ENCODE results near the gene CD59.
"Not testable (repeated sequence)": the region's sequence is repeated elsewhere in the genome, so short reads cannot be mapped to it uniquely, and the experiment has no call there.

Gene CD59

DNA sequence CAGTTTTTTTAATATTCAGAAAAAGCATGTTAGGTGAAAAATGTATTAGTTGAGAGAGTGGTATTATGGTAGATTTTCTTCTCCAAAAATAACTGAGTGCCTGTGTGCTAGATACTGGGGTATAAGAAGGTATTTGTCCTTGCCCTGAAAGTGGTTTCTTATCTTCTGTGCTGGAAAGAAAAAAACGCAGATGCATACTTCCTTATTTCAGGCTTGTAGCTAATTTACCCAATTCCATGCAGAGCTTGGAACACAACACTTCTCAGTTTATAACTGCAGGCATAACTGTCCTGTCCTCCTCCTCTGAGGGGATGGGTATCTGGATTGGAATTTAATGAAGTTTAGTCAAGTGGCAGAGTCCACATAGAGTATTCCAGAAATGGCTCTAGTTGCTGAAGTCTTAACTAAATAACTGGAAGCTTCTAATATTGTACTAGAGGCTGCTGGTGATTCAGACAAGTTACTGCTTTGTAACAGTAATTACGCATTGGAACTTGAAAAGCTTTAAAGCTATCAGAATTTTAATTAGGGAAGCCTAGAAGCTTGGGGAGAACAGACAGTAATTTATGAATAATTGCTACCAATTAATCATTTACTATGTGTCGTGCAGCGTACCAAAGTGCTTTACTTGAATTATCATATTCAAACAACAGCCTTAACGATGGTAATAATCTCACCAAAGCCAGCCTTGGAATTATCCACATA is 22.9 kb downstream of the CD59 start:
- no peak for DNase-seq (ENCODE audit: low read depth)

DNA sequence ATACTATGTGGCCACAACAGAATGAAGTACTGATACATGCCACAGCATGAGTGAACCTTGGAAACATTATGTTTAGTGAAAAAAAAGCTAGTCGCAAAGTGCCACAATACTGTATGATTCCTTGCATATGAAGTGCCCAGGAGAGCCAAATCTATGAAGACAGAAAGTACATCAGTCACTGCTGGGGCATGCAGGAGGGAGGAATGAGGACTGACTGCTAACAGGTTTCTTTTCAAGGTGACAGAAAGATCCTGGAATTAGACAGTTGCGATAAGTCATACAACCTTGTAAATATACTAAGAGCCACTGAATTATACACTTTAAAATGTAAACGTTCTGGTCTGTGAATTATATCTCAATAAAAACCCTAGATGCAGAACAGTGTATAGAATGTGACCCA is 23.8 kb downstream of the CD59 start:
- DNase-seq (ENCODE audit: low read depth) = no peak

DNA sequence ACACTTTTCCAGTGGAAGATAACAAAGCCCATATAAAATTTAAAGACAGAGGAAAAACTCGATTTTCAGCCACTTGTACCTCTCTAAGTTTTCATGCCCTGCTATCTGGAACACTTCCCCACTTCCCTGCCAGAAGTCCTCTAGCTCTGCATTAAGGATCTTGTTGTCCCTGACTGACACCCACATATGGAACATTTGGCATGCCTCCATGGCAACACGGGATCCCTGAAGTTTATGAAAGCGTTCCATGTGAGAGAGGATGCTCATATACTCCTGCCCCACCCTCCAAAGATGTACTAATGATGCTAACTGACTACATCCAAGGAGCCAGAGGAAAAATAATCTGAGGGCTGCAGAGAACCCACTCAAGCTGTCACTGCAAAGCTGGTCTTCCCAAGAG is 26.8 kb downstream of the CD59 start:
- no peak for DNase-seq (ENCODE audit: low read depth)

DNA sequence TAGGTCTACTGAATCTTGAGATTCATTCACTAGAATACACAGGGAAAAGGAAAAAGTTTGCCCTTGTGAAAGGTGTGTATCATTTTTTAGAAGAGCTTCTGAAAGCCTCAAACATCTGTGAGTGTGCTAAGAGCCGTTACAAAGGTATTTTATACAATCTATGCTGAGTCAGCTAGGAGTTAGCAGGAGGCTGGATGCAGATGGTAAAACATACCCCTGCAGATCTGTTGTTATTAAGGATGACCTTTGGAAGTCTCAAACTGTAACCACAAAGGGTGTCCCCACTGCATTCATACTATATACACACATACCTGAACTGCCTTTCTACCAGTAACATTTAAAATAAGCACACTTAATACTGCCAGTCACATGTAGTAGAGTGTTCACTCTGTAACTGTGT is 27.2 kb downstream of the CD59 start:
- no peak for DNase-seq (ENCODE audit: low read depth)

DNA sequence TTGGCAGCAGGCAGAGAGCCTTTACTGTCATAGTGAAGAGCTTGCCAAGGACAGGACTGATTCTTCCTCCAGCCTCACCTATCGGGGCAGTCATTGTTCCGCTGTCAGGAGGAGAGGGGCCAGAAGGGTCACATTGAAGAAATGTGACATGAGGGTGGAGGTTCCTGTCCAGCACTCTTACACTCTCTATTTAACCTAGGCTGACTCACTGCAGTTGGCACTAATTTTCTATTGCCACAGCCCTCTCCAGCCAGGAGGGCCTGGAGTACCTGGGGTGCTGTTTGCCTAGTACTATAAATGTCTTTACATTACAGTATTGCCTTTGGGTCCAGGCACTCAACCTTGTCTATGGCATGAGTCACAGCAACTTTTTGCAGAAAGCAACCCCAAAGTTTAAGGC is 28.4 kb downstream of the CD59 start:
- not testable (repeated sequence) for DNase-seq (ENCODE audit: low read depth)

DNA sequence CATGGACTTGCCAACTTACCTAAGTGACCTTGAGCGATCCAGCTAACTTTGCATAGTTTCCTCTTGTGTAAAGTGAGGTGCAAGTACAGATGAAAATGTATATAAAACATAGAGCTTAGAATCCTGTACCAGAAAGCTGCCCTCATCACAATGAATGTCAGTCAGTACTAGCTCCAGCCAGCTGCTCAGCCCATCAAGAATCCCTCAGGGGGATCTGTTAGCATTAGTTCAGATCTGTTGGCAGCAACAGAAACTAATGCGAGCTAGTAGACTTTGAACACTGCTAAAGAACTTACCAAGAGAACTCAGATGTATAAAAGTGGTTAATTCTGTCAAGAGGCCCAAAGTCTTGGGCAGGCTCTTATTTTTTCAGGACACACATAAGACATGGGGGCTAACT is 29.3 kb downstream of the CD59 start:
- DNase-seq (ENCODE audit: low read depth) = no peak

DNA sequence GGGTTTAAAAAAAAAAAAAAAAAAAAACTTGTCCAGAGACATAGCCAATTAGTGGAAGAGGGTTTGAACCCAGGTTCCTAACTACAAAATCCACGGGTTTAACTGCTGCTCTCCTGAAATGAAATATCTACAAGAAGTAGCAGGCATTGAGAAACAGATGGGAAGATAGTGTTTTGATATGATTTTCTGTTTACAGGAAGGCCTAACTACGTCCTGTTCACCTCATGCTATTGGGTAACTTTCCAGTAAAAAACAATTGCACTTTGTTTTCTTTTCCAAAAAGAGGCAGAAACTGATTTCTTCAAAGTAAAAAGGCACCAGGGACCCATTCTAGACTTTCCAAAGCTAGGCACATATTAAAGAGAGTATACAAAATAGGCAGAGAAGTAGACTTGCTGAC is 29.7 kb downstream of the CD59 start:
- no peak for DNase-seq (ENCODE audit: low read depth)

DNA sequence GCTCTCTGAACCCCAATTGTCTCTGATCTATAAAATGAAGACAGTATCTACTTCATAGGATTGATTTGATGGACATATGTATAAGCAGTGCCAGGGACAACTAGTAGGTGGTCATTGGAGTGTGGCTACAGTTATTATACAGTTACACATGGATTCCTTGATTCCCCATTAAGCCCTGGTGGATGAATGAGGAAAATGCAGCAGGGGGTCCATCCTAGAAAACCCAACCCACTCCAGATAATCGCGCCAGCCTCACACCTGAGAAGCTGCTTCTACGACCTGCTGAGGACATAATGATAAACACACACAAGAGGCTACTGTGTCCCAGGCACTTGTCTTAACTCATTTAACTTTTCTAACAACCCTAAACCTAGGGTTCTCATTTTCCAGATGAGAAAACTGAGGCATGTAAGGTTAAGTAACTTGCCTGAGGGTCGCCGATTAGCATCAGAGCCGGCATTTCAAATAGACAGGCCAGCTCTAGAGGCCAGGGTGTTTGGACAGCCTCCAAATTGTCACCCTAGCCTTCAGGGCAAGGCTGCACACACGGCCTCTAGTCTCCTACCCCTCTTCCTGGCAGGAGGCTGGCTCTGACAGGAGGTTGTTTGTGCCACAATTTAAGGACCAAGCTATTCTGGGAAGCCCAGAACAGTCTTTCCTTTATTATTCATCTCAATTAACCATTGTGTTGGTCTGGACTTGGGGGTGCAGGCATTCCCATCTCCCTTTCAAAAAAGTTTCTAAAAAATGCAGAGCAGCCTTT is 31.8 kb downstream of the CD59 start:
- DNase-seq (ENCODE audit: low read depth) = no peak

DNA sequence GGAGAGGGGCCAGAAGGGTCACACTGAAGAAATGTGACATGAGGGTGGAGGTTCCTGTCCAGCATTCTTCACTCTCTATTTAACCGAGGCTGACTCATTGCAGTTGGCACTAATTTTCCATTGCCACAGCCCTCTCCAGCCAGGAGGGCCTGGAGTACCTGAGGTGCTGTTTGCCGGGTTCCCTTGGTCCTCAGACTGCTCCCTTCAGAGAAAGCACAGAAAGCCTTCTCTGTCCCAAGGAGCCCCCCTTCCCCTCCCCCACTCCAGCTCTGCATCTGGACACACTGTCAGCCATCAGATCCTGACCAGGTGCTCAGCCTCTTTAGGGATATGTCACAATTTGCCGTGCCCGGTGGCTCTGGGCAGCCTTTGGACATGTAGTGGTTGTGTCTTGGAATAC is 32.4 kb downstream of the CD59 start:
- DNase-seq (ENCODE audit: low read depth) = no peak

DNA sequence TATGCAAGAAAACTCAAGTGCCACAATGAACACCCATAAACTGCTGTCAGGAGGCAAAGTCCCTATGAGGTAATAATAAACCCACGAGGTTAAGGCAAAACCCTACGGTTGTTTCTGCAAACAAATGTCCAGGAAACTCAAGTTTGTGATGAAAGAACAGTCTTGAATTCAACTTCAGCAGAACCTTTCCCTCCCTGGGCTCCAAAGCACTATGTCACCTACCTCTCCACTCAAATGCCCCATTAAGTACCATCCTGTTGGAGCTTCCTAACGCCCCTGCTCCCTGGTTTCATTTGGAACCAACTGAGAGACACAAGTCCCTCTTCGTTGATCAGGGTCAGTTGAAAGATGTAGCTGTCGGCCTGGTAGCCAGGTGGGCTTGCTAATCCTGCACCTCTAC is 33.0 kb downstream of the CD59 start:
- DNase-seq (ENCODE audit: low read depth) = no peak

DNA sequence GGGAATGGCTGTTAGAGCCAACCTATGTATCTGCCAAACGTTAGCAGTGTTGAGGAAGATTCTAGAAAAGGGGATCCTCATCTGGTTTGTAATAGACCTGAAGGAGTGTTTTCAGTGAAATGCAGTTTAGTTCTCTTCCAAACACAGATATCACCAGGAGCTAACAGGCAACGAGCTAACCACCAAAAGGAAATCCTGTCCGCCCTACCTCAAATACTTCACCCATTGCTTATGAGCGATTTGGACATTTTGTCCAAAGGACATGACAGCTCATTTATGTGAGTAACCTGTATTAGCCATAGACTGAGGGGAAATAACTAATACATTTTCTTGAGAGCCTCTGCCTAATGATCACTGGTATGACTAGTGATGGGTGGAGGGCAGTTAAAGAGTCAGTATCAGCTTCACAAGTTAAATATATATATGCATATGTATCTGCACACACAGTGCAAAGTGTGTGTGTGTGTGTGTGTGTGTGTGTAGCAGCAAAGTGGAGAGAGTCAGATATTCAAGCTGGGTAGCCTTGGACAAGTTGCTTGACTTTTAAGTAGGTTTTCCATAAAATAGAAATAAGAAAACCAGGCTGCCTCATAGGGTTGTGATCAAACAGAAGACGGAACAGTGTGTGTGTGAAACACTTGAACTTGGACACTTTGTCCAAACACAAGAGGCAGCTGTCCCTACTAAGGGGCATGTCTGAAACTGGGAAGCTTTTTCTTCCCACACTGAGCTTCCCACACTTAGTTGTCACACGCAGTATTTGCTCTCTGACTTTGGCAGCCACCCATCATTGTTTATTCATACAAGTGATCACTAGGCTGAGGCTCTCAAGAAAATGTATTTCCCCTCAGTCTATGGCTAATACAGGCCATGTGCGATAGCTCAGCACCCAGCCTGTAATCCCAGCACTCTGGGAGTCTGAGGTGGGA is 34.7 kb downstream of the CD59 start:
- no peak for DNase-seq (ENCODE audit: low read depth)

DNA sequence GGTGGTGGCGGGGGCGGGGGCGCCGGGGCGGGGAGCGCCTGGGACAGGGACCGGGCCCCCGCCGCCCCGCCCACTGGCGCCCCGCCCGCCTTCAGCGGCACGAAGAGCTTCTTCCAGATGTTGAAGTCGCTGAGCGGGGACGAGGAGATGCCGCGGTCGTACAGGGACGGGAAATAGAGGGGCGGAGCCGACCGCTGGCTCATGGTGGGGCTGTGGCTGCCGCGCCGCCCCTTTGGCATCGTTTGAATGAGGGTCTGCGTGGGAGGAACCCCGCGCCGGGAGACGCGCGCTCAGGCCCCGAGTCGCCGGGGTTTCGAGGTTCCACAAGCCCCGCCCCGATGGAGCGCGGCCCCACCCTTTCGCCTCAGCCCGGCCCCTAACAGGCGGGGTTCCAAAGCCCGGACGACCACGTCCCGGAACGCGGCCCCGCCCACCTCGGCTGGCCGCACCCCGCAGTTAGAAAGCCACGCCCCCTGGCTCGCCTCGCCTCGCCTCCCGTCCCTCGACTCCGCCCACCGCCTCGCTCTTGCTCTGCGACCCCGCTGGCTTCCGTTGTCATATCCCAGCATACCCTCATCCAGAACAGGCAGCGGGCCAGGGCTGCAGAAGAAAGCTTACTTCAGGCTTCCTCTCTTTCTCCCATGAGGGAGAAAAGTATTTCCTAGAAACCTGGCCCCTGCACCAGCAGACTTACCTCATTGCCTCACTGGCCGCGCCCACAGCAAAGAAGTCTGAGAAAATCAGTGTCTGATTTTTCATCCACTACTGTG is 35.5 kb downstream of the CD59 start, which contains the start of gene C11orf91:
TSS of gene C11orf91 (minus strand) at position 325 of the 770 bp plus-strand sequence. CDS start at position 239, 86 bp downstream.
- DNase-seq (ENCODE audit: low read depth) = peak; percentile 84

DNA sequence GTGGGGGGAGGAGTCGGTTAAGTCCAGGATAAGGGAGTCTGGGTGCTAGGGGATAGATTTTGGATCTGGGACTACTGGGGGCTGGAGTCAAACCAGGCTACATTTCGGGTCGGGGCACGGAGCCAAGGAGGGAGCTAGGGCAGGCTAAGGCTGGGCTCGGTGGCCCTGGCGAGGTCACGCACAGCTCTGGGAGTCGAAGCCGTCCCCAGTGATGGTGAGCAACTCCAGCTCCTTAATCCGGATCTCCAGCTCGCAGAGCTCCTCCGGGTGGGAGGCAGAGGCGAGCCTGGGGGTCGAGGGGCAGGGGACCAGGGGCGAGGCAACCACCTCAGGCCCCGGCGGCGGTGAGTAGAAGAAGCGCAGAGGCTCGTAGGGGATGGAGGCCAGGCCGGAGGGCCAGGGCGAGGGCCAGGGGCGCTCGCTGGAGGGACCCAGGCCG is 36.1 kb downstream of the CD59 start:
- no peak for DNase-seq (ENCODE audit: low read depth)

DNA sequence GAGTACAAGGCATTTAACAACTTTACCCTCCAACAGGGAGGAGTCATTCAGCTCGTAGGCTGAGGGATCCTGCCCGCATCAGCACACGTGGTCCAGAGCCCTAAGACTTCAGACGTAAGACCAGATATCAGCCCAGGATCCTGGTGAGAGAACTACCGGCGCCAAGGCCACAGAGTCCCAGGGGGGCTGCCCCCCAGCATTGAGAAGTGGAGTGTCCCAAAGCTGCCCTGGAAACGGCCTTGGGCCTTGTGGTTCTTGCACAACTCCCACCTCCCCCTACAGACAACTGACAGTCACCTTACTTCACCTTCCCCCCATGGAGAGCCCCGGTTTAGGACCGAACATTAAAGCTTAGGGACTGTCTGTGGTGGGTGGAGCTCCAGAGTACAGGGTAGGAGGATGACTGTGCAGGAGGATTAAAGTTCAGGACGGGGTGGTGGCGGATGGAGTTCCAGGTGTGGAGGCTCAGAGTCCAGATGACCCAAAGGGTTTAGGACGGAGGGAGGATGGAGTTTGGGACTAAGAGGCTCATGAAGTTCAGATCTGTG is 36.6 kb downstream of the CD59 start:
- no peak for DNase-seq (ENCODE audit: low read depth)

DNA sequence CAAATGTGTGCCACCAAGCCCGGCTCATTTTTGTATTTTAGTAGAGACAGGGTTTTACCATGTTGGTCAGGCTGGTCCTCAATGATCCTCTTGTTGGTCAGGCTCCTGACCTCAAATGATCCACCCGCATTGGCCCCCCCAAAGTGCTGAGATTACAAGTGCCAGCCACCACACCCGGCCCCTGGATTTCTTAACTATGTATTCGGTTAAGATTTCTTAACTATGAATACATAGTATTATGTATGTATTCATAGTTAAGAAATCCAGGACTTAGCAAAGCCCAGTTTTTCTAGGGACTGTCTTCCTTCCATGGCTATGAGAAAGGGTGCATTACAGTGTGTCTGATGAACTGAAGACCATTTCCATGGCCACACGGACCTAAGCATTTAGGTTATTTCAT is 37.3 kb downstream of the CD59 start:
- no peak for DNase-seq (ENCODE audit: low read depth)

DNA sequence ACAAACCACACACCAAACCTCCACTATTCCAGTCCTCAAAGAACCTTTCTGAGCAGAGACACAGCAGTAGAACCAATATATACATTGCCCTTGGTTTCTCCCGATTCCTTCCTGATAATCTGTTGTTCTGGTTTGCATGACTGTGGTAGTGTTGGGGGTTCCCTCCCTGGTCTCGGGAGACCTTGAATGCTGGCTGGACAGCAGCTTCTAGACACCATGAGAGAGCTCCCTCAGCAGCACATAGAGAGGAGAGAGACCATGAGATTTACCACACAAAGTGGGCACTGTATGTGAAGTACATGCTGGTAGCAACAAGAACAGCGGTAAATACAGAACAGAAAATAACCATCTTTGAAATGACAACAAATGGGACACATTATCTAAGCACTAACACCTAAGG is 38.2 kb downstream of the CD59 start:
- no peak for DNase-seq (ENCODE audit: low read depth)

DNA sequence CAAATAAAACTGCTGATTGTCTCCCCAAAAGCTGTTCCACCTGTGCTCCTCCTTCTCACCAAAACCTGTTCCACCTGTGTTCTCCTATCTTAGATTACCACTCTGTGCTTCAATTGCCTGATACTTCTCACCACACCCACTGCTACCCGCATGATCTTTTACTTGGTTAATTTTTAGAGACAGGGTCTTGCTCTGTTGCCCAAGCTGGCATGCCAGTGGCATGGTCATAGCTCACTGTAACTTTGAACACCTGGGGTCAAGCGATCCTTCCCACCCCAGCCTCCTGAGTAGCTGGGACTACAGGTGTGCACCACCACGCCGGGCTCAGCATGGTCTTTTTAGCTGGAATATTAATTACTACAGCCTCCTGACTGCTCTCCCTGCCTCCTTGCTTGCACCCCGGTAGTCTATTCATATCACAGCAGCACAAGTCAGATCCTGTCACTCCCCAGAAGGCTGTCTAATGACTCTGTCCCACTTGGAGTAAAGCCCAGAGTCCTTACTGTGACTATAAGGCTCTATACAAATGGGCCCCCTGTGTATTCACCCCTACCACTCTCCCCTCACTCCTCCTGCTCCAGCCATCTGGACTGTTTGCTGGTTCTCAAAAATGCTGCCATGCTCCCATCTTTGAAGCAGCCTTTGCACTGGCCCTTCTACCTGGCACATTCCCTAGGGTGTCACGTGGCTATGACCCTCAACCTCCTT is 39.1 kb downstream of the CD59 start:
- DNase-seq (ENCODE audit: low read depth) = no peak

DNA sequence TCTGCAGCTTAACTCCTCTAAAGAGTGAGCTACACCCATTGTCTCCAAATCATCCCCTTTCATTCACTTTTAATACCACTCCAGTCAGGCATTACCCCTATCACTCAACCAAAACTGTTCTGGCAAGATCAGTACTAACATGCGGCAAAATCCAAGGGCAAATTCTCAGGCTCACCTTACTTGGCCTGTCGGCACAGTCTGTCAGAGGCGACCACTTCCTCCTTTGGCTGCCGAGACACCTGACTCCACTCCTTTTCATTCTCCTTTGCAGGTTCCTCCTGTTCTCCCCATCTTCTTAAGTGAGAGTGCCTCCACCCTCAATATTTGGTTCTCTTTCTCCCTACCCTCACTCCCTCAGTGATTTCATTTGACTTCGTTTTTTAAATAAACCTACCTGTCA is 39.8 kb downstream of the CD59 start:
- no peak for DNase-seq (ENCODE audit: low read depth)

DNA sequence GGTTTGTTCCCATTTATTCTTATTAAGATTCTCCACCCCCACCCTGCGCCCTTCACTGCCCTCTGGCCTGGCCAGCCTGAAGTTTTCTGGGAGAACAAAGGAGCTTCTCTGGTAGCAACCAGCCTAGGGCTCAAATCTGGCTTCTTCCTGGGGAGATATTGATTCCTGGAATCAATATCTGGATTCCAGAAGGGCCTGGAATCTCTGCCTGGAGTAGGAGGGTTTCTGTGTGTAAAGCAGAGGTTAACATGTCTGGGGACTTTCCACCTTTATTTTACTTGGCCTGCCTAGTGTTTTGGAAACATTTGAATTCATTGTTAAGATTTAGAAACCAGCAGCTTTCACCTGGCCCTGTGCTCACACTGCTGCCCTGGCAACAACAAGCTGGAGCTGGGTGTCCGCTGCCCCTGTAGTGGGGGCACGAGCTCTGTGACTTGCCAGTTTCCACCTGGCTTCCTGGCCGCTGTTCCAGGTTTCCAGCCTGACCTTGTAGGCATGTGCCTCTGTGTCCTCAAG is 41.1 kb downstream of the CD59 start:
- no peak for DNase-seq (ENCODE audit: low read depth)

DNA sequence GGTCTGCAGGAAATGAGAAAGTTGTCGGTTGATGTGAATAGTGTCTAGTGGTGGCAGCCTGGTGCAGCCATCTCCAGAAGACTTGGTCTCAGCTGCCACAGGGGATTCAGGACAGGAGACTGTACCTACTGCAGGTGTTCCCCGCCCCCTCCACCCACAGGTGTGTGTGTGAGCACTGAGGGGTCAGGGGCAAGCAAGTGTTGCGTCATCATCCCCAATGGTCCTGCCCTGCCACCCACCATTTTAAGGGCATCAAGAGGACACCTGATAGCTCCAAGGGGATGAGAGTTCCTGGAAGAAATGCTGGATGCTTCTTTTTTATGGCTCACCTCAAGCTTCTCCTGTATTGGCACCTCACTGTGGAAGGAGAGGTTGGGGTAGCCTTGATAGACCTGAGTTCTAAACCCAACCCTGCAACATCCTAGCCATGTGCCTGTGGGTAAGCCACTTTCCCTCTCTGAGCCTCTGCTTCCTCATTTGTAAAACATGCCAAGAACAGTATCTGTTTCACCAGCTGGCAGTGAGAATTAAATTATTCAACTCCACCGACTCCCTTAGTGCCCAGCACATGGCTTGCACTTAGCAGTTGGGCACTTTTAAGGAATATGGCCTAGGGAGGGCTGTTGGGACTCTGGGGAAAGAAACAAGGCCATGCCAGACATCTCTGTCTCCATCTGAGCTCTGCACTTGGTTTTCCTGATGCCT is 41.7 kb downstream of the CD59 start:
- DNase-seq (ENCODE audit: low read depth) = no peak
